H1 (cell line): Measurements from ENCODE around the gene MARS1. TPM values are rescaled to one million over a fixed set of nuclear protein-coding genes. Genes with fewer than 3 reads are reported as not detected.

Source experiments
- BCL11A ChIP-seq, 2 experiments: IDR thresholded peaks; one replicate each; pipeline ENCODE4 v1.6.1; 2011; ENCODE audit warnings: low read depth in 2 of 2, low read length in 2 of 2, mild to moderate bottlenecking in 2 of 2
- polyA plus RNA-seq, 7 experiments: library from polyadenylated mRNA; depleted of rRNA in 3 of 7; stranded (reverse) in 5 of 7; unstranded in 2 of 7; fragments of >200 nt in 5 of 7; fragments of 200-250 nt in 2 of 7; gene quantifications; 1 replicate in 5 of 7; 2 replicates in 1 of 7; 4 replicates in 1 of 7; pipeline versions ENCODE4 v1.2.1 to v1.2.3, GENCODE V29; 2011 to 2013; ENCODE audit warnings: missing spikeins in 2 of 7, mixed read lengths in 2 of 7
- total RNA-seq: library from RNA; stranded (reverse); fragmentation: NEBNext Ultra II Directional; extraction: Animal tissue kit (Norgen Biotek cat#: 25700); gene quantifications from 2 replicates; pipeline ENCODE4 v1.2.1, GENCODE V29; 2021
- TF ChIP-seq, protein P1 (sequence below): fragments of 300-600 bp; sonication (generic); IDR thresholded peaks from 2 replicates; pipeline ENCODE4 v1.7.1; 2012; ENCODE audit warnings: low read length, moderate library complexity, mild to moderate bottlenecking, inconsistent platforms; ENCODE audit not compliant: insufficient replicate concordance
- TF ChIP-seq, protein P2 (sequence below): IDR thresholded peaks from 2 replicates; pipeline ENCODE4 v1.6.1; 2011; ENCODE audit warnings: low read depth, mild to moderate bottlenecking, low read length; ENCODE audit not compliant: insufficient read depth

MARS1 gene
- total and polyA plus RNA-seq, 2 of the 8 experiments (the other 6 are each of a cell fraction or from before 2014, with no cell fraction given): 194 to 407 TPM

DNA sequence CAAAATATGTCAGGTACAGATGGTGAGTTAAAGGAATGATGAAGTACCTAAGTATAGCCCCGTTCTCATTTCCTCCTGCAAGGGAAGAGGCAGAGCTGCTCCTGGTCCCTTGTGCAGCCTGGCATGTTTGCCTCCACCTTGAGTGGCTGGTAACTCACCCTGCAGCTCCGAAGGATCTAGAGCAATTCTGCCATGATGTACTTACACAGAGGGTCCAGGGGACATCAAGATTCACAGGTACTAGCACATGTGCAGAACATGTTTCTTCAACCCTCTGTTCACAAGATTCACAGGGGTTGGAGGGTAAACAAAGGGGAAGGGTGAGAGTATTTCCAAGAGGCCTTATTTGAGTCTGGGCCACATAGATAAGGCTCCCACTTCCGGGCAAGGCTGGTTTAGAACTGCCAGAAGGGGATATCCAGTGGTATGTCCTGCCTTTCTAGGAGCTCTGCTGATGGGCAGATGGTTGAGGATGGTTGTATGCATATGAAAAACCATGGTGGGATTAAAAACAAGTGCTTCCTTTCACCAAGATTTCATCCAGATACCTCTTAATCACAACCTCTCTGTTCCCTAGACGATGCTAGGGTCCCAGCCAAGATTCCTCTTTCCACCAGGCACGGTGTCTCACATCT lies 51.4 kb downstream of the MARS1 start (continued):
- TF ChIP-seq, protein P1, sequence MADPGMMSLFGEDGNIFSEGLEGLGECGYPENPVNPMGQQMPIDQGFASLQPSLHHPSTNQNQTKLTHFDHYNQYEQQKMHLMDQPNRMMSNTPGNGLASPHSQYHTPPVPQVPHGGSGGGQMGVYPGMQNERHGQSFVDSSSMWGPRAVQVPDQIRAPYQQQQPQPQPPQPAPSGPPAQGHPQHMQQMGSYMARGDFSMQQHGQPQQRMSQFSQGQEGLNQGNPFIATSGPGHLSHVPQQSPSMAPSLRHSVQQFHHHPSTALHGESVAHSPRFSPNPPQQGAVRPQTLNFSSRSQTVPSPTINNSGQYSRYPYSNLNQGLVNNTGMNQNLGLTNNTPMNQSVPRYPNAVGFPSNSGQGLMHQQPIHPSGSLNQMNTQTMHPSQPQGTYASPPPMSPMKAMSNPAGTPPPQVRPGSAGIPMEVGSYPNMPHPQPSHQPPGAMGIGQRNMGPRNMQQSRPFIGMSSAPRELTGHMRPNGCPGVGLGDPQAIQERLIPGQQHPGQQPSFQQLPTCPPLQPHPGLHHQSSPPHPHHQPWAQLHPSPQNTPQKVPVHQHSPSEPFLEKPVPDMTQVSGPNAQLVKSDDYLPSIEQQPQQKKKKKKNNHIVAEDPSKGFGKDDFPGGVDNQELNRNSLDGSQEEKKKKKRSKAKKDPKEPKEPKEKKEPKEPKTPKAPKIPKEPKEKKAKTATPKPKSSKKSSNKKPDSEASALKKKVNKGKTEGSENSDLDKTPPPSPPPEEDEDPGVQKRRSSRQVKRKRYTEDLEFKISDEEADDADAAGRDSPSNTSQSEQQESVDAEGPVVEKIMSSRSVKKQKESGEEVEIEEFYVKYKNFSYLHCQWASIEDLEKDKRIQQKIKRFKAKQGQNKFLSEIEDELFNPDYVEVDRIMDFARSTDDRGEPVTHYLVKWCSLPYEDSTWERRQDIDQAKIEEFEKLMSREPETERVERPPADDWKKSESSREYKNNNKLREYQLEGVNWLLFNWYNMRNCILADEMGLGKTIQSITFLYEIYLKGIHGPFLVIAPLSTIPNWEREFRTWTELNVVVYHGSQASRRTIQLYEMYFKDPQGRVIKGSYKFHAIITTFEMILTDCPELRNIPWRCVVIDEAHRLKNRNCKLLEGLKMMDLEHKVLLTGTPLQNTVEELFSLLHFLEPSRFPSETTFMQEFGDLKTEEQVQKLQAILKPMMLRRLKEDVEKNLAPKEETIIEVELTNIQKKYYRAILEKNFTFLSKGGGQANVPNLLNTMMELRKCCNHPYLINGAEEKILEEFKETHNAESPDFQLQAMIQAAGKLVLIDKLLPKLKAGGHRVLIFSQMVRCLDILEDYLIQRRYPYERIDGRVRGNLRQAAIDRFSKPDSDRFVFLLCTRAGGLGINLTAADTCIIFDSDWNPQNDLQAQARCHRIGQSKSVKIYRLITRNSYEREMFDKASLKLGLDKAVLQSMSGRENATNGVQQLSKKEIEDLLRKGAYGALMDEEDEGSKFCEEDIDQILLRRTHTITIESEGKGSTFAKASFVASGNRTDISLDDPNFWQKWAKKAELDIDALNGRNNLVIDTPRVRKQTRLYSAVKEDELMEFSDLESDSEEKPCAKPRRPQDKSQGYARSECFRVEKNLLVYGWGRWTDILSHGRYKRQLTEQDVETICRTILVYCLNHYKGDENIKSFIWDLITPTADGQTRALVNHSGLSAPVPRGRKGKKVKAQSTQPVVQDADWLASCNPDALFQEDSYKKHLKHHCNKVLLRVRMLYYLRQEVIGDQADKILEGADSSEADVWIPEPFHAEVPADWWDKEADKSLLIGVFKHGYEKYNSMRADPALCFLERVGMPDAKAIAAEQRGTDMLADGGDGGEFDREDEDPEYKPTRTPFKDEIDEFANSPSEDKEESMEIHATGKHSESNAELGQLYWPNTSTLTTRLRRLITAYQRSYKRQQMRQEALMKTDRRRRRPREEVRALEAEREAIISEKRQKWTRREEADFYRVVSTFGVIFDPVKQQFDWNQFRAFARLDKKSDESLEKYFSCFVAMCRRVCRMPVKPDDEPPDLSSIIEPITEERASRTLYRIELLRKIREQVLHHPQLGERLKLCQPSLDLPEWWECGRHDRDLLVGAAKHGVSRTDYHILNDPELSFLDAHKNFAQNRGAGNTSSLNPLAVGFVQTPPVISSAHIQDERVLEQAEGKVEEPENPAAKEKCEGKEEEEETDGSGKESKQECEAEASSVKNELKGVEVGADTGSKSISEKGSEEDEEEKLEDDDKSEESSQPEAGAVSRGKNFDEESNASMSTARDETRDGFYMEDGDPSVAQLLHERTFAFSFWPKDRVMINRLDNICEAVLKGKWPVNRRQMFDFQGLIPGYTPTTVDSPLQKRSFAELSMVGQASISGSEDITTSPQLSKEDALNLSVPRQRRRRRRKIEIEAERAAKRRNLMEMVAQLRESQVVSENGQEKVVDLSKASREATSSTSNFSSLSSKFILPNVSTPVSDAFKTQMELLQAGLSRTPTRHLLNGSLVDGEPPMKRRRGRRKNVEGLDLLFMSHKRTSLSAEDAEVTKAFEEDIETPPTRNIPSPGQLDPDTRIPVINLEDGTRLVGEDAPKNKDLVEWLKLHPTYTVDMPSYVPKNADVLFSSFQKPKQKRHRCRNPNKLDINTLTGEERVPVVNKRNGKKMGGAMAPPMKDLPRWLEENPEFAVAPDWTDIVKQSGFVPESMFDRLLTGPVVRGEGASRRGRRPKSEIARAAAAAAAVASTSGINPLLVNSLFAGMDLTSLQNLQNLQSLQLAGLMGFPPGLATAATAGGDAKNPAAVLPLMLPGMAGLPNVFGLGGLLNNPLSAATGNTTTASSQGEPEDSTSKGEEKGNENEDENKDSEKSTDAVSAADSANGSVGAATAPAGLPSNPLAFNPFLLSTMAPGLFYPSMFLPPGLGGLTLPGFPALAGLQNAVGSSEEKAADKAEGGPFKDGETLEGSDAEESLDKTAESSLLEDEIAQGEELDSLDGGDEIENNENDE: no peak
- TF ChIP-seq, protein P2, sequence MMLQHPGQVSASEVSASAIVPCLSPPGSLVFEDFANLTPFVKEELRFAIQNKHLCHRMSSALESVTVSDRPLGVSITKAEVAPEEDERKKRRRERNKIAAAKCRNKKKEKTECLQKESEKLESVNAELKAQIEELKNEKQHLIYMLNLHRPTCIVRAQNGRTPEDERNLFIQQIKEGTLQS: no peak
- TF ChIP-seq BCL11A (IDR thresholded peaks at IDR 0.05; ENCODE audit: low read depth in 2 of 2, low read length in 2 of 2): no peak
